GM12874 (cell line): ENCODE results near the gene FOXJ3.

Experiments
- CTCF ChIP-seq: IDR thresholded peaks from 2 replicates; pipeline ENCODE4 v1.5.1; 2011; ENCODE audit warnings: low read depth, mild to moderate bottlenecking, control low read depth, low read length, moderate library complexity; ENCODE audit not compliant: insufficient read depth

The FOXJ3 gene

GRCh38 chr1:42140191-42140590 lies 194.8 kb downstream of the FOXJ3 start:
- TF ChIP-seq CTCF: no peak

GRCh38 chr1:42139444-42139843 lies 195.6 kb downstream of the FOXJ3 start:
- no peak for TF ChIP-seq CTCF

- TF ChIP-seq CTCF: no peak
These were observed 196.4 kb downstream of the FOXJ3 start for GRCh38 chr1:42138586-42138985.

- no peak for TF ChIP-seq CTCF
These were observed 197.3 kb downstream of the FOXJ3 start for GRCh38 chr1:42137766-42138165.

- TF ChIP-seq CTCF: no peak
These were observed 198.6 kb downstream of the FOXJ3 start for GRCh38 chr1:42136466-42136865.

GRCh38 chr1:42135426-42135825 lies 199.6 kb downstream of the FOXJ3 start:
- no peak for TF ChIP-seq CTCF

- TF ChIP-seq CTCF: no peak
These were observed 201.1 kb downstream of the FOXJ3 start for GRCh38 chr1:42133809-42134526.

- TF ChIP-seq CTCF: no peak
These were observed 201.6 kb downstream of the FOXJ3 start for GRCh38 chr1:42133390-42133789.
